Measurements from ENCODE around the gene RAMACL.

DNA sequence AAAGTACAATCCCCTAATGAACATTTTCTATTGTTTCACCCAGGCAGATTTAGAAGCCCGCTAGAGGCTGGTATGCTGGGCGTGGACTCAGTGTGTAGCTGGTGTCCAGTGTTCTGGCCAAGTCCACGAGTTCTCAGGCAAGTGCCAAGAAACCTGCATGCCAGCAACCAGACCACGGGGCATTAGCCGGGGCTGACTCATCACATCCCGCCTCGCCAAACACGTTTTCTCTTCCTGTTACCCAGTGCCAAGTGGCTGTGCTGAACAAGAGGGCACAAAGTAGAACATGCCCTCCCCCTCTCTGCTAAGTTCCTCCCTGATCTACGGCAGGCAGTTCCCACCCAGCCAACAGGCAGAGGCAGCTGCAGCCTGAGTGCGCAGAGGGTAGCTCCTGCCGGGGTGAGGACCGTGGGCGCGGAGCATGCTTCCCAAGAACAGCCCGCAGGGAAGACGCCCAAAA is 29.6 kb downstream of the RAMACL start:
- TF ChIP-seq, protein P1, sequence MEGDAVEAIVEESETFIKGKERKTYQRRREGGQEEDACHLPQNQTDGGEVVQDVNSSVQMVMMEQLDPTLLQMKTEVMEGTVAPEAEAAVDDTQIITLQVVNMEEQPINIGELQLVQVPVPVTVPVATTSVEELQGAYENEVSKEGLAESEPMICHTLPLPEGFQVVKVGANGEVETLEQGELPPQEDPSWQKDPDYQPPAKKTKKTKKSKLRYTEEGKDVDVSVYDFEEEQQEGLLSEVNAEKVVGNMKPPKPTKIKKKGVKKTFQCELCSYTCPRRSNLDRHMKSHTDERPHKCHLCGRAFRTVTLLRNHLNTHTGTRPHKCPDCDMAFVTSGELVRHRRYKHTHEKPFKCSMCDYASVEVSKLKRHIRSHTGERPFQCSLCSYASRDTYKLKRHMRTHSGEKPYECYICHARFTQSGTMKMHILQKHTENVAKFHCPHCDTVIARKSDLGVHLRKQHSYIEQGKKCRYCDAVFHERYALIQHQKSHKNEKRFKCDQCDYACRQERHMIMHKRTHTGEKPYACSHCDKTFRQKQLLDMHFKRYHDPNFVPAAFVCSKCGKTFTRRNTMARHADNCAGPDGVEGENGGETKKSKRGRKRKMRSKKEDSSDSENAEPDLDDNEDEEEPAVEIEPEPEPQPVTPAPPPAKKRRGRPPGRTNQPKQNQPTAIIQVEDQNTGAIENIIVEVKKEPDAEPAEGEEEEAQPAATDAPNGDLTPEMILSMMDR (IDR thresholded peaks at IDR 0.05; ENCODE audit: insufficient read depth, low read depth, low read length): no peak
- TF ChIP-seq EZH2 (IDR thresholded peaks at IDR 0.05; ENCODE audit: insufficient read depth, low read length): no peak

Data from astrocyte (in vitro differentiated cells and primary cell).